GM19395 (cell line): ENCODE results near the gene SOX8.
"Not testable (repeated sequence)": the region's sequence is repeated elsewhere in the genome, so short reads cannot be mapped to it uniquely, and the experiment has no call there.

ENCODE experiments used
- ATAC-seq: cut with Tn5 transposase; IDR thresholded peaks from one replicate; pipeline ENCODE4 v1.9.1; 2021; ENCODE audit warnings: mild to moderate bottlenecking, moderate library complexity; ENCODE audit not compliant: unreplicated experiment

The SOX8 gene

GRCh38 chr16:981695-982144 is at the start of gene SOX8:
Gene SOX8 (plus strand): TSS chr16:981770. CDS start chr16:981923, 153 bp downstream.
- no peak for ATAC-seq

GRCh38 chr16:932831-933330 is 48.7 kb upstream of the SOX8 start:
- ATAC-seq = no peak

- ATAC-seq = no peak
Measured at GRCh38 chr16:933581-933980, 48.0 kb upstream of the SOX8 start.

GRCh38 chr16:934178-934577 is 47.4 kb upstream of the SOX8 start:
- no peak for ATAC-seq

GRCh38 chr16:935684-936083 is 45.9 kb upstream of the SOX8 start:
- no peak for ATAC-seq

GRCh38 chr16:937311-937710 is 44.3 kb upstream of the SOX8 start:
- ATAC-seq = no peak

GRCh38 chr16:937723-938122 is 43.8 kb upstream of the SOX8 start:
- no peak for ATAC-seq

- no peak for ATAC-seq
Measured at GRCh38 chr16:938136-938535, 43.4 kb upstream of the SOX8 start.

- ATAC-seq = no peak
Measured at GRCh38 chr16:938752-939151, 42.8 kb upstream of the SOX8 start.

GRCh38 chr16:939311-939710 is 42.3 kb upstream of the SOX8 start:
- no peak for ATAC-seq

GRCh38 chr16:939941-940340 is 41.6 kb upstream of the SOX8 start:
- ATAC-seq = no peak

- ATAC-seq = no peak
Measured at GRCh38 chr16:942436-943060, 39.0 kb upstream of the SOX8 start.

GRCh38 chr16:943971-944370 is 37.6 kb upstream of the SOX8 start:
- no peak for ATAC-seq

- no peak for ATAC-seq
Measured at GRCh38 chr16:945271-946047, 36.1 kb upstream of the SOX8 start.

- ATAC-seq = no peak
Measured at GRCh38 chr16:946048-946395, 35.5 kb upstream of the SOX8 start.

GRCh38 chr16:947255-947921 is 34.2 kb upstream of the SOX8 start:
- no peak for ATAC-seq

GRCh38 chr16:947922-948303 is 33.7 kb upstream of the SOX8 start:
- ATAC-seq = not testable (repeated sequence)

GRCh38 chr16:948767-949166 is 32.8 kb upstream of the SOX8 start:
- ATAC-seq = not testable (repeated sequence)

GRCh38 chr16:950733-951573 is 30.6 kb upstream of the SOX8 start:
- ATAC-seq = not testable (repeated sequence)

GRCh38 chr16:951660-952301 is 29.8 kb upstream of the SOX8 start:
- ATAC-seq = no peak
